HG03460 (cell line): ENCODE measurements around the gene PPP1R14D.

Experiments
- ATAC-seq: cut with Tn5 transposase; IDR thresholded peaks from one replicate; pipeline ENCODE4 v1.9.1; 2021; ENCODE audit not compliant: unreplicated experiment

Gene PPP1R14D

DNA sequence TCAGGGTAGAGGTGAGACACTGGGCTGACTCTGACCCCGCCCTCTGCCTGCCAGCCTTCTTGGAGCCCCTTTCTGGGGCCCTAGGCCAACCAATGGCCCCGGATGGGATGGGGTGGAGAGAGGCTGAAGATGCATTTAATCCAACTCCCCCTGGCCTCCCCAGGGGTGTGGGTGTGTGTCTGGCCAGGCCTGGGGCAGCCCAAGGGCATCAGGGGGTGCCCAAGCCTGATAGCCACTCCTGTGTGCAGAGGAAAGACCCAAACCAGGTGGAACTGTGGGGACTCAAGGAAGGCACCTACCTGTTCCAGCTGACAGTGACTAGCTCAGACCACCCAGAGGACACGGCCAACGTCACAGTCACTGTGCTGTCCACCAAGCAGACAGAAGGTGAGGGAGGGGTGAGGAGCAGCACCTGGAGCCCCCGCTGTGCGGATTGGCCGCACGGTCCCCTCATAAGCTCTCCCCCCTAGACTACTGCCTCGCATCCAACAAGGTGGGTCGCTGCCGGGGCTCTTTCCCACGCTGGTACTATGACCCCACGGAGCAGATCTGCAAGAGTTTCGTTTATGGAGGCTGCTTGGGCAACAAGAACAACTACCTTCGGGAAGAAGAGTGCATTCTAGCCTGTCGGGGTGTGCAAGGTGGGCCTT lies 24.9 kb upstream of the PPP1R14D start:
- ATAC-seq = no peak

DNA sequence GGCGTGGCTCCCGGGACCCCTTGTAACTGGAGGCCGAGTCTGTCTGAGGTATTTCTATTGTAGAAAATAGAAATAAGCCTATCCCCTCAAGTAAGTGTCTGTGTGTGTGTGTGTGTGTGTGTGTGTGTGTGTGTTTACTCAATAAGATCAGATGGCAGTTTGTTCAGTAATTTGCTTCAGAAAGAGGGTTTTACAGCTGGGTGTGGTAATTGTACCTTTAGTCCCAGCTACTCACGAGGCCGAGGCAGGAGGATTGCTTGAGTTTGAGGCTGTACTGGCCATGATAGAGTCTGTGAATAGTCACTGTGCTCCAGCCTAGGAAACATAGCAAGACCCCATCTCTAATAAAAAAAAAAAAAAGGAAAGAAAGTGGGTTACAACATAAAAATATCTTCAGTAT lies 24.0 kb upstream of the PPP1R14D start:
- ATAC-seq = no peak

DNA sequence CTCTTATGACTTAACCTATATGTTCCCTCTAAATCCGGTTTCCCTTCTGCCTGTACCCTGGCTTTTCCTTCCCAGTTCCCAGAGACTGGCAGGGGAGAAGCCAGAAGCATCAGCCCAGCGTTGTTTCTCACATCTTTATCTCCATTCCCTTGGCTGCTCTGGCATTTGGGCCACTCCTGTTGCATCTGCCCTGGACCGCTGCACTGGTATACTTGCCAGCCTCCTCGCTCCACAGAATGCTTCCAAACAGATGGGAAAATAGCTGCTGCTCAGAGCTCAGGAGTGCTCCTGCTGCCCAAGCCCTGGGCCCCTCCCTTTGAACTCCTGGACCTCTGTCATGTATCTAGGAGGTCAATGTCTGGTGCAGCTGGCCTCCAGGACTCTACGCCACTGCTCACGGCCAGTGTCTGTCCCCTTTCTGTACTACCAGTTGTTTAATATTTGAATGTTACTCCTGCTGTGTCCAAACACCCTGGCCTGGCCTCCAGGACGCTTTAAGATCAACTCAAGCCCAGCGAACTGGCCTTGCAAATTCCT lies 22.1 kb upstream of the PPP1R14D start:
- ATAC-seq = no peak

DNA sequence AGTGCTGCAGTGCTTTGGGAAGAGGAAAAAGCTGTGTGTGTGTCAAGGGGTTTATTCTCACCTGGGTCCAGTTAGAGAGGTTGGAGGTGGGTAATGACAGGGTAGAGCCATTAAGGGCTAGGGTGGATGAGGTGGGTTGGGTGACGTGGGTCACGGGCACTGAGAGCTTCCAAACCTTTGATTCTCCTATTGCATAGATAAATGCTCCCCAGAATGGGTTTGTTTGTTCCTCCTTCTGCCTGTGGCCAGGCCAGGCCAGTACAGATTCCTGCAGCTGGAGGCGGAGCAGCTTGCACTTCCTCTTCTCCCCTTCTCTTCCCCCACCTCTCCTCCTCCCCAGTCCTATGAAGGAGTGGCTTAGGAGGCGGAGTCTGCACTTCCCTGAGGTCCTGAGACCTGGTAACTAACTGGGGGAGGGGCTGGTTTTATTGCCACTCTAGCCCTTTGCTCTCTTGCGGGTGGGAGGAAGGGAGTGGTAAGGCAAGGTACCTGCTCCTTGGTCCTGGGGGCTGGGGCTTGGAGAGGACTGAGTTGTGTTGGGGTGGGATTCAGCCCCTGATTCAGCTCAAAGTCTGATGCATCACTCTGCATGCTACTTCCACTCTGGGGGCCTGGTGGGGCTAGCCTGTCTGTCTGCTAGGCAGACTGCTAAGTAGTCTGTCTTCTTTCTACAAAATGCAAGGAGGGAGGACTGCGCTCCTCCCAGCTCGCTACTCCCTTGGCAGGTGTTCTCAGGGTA lies 18.9 kb upstream of the PPP1R14D start:
- ATAC-seq = no peak

DNA sequence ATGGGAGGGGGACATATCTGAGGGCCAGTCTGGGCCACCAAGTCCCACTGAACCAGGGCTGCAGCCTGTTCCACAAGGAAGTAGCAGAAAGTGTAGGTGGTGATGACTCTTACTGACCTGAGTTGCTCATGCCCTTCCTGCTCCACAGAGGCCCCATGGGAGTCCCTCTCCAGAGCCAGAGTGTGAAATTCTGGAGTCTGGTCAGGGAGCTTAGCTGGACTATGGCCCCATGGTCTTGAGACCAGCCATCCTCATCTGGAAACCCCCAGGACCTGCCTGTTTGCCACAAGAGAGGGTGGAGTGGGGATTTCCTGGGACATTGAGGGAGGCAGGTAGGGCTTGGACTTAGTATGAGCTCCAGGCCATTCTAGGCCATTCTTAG lies 18.3 kb upstream of the PPP1R14D start:
- ATAC-seq = no peak

DNA sequence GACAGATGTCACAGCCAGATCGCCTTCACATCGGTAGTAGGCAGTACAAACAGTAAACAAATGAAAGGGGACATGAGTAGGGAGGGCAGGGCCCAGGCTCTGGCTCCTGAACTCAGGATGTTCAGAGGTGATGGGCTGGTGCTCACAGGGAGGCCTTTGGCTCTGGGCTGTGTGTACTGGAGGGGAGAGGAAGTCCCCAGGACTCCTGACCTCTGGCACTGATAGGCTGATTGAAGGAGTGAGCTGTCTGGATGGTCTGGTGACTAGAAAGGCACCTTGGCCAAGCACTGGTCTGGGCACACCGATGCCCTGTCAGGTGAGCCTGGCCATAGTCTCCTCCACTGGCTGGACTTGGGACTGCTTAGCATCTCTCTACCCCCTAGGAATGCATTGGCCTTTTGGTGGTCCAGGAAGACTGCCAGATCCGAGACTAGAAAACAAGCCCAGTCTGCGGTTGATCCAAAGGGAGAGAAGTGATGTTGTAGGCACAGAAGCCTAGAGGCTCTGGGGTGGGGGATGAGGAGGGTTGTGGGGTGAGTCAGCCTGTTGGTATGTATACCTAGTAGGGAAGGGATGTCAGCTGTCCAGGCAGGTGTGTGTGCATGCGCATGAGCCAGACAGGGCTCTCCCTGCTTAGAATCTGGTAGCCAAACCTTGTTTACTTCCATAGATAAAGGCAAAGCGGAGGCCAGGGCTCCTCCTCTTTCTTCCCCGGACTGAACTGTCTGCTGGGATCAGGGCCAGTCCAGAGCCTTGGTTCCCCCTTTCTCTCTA lies 17.2 kb upstream of the PPP1R14D start:
- no peak for ATAC-seq

DNA sequence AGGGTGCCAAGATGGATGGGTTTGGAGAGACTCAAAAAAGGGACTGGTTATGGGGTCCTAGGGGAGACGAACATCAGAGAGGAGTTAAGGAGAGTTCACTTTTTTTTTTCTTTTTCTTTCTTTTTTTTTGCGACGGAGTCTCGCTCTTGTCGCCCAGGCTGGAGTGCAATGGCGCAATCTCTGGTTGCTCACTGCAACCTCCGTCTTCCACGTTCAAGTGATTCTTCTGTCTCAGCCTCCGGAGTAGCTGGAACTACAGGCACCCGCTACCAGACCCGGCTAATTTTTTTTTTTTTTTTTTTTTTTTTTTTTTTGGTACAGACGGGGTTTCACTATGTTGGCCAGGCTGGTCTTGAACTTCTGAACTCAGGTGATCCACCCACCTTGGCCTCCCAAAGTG lies 16.5 kb upstream of the PPP1R14D start:
- ATAC-seq = no peak

DNA sequence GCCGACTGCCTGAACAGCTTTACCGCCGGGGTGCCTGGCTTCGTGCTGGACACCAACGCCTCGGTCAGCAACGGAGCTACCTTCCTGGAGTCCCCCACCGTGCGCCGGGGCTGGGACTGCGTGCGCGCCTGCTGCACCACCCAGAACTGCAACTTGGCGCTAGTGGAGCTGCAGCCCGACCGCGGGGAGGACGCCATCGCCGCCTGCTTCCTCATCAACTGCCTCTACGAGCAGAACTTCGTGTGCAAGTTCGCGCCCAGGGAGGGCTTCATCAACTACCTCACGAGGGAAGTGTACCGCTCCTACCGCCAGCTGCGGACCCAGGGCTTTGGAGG lies 16.2 kb upstream of the PPP1R14D start:
- no peak for ATAC-seq

DNA sequence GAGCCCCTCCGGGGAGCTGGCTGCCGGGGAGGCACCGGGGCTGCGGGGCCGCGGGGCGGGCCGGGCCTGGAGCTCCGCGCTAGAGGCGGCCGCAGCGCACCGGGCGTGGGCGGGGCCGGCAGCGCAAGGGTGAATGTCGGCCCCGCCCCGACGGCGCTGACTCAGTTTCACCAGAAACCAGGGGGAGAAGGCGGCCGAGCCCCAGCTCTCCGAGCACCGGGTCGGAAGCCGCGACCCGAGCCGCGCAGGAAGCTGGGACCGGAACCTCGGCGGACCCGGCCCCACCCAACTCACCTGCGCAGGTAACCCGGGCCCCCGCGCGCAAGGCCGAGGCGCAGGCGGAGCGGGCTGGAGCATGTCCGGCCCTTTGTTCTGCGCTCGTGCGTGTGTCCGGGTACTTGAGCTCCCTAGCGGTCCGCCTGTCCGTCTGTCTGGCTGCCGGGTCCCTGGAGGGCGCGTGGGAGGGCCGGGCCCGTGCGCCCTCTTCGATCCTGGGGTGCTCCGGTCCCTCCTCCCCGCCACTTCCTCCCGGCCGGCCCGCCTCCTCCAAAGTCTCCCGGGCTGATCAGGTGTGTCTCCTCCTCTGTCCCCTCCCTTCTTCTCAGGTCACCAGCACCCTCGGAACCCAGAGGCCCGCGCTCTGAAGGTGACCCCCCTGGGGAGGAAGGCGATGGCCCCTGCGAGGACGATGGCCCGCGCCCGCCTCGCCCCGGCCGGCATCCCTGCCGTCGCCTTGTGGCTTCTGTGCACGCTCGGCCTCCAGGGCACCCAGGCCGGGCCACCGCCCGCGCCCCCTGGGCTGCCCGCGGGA lies 15.6 kb upstream of the PPP1R14D start, which contains the start of gene SPINT1:
TSS of gene SPINT1 (plus strand) at position 164 of the 811 bp plus-strand sequence. CDS start at position 671, 507 bp downstream.
- ATAC-seq = no peak

DNA sequence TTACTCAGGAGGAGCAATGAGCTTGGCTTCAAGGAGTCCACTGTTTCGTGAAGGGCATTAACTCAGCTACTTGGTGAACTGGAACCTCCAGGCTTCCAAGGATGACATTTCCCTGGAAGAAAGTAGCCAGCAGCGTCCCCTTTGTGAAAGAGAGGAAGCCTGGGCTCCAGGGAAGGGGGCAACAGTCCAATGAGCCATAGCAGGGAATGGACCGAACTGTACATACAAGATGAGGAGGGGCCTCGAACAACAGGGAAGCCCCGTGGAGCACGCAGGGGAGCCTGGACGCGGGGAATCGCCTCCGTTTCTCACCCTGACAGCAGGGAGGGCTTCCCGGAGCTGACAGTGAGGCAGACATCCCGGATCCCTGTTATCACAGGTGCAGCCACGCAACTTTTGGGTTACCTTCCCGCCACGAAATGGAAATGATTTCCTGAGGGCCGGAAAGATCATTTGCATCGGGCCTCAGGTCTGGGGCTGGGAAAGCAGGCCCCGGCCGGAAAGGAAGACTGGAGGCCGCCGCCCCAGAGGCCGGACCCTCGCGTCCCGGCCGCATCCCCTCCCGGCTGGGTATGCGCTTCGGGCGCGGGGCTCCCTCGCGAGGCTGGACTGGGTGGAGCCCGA lies 14.9 kb upstream of the PPP1R14D start:
- no peak for ATAC-seq

DNA sequence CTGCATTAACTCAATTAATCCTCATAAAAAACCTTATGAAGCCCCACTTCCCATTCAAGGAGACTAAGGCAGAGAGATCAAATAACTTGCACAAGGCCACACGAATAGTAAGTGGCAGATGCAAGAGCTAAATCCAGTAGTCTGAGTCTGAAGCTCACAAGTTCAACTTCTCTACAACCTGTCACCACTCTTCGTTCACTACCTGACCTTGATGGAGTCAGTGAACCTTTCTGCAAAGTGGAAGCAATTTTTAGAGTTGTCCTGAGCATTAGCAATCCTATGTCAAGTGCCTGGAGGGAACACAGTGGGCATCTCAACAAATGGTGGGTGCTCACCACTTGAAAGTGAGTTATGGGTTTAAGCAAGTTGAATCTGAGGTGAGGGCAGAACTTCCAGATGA lies 13.2 kb upstream of the PPP1R14D start:
- ATAC-seq = no peak

DNA sequence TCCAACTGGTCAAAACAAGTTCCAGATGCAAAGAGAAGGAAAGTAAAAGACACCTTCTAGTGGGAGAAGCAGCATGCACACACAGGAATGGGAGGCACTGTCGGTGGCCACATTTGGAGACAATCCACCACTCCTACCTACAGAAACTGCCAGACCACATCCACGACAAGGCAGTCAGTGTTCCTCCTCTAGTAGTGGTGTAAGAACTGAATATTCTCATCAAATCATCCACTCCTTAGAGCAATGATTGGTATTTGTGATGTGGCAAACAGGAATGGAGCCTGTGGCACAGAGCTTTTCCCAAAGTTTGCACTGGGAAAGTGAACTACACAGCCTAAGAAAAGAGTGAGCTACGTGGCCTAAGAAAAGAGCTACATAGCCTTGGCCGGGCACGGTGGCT lies 10.2 kb upstream of the PPP1R14D start:
- ATAC-seq = no peak

DNA sequence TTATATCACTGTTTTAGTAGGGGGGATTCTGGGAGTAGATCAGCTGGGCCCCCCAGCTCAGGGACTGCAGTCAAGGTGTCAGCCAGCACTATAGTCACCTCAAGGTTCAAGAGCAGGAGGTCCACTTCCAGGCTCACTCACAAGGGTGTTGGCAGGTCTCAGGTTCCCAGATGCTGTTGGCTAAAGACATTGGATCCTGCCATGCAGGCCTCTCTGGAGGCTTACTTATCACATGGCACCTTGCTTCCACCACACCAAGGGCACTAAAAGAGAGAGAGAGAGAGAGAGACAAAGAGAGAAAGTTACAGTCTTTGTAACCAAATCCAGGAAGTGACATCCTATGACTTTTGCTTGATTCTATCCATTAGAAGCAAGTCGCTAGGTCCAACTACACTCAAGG lies 7.5 kb upstream of the PPP1R14D start:
- no peak for ATAC-seq

DNA sequence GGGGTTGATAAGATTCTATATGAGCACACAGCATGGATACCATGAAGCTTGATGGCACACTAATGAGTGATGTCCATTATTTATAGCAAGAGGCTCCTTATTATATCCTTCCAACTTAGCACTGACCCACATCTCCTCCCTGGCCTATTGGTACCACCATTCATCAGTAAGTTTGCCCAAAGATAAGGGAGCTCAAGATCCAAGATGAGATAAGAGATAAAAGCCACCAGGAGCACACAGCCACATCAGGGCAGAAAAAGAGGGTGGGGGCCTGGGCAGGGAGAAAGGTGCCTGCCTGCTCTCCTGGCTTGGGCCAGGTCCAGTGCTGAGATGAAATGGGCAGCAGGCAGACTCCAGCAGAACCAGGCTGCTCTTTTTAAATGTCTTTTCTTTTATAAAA lies 4.4 kb upstream of the PPP1R14D start:
- ATAC-seq = no peak

DNA sequence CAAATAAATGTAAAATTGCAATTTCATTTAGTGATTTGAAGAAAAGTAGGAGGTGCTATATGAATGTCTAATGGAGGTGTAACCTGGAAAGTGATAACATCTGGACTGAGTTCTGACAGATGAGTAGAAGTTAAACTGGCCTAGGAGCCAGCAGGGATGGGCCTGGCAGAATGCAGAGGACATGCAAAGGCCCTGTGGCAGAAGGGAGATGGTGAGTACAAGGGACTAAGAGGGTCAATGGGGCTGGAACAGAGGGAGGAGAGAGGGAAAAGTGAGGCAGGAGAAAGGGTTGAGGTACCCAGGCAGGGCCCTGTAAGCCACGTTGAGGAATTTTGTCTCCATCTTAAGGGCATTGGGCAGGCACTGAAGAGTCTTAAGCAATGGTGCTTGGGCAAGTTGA lies 3.4 kb upstream of the PPP1R14D start:
- no peak for ATAC-seq

DNA sequence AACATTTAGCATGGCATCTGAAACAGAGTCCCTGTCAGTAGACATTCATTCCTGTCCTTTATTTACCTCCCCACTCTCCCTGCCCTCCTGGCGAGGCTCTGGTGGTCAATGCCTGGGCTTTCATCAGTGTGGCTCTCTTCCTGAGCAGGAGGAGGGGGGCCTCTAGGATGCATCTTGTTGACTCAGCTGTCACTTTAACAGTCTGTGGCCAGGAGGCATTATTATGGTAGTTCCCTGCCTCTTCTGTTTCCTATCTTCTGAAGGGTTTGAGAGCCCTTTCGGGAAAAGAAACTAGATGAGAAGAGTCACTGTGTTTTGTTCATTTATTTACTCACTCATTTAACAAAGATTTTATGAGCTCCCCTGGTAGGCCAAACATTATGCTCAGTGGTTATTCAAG lies 2.4 kb upstream of the PPP1R14D start:
- no peak for ATAC-seq

DNA sequence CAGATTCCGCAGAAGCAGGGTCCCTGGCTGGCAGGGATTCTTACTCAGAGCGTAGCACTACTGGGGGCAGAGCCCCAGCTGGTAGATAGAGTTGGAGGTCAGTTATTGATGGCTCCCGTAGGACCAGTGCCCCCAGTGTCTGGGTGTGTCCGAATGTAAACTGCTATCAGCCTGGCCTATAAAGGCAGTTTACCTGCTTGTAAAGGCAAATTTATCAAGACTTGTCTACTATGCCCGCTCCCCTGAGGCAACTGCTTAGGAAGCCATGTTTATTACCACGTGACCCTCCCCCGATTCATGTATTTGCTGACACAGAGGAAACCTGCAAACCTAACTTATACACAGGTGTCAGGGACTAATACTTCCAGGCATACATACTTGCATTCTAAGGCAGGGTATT lies 607 bp upstream of the PPP1R14D start:
- no peak for ATAC-seq

DNA sequence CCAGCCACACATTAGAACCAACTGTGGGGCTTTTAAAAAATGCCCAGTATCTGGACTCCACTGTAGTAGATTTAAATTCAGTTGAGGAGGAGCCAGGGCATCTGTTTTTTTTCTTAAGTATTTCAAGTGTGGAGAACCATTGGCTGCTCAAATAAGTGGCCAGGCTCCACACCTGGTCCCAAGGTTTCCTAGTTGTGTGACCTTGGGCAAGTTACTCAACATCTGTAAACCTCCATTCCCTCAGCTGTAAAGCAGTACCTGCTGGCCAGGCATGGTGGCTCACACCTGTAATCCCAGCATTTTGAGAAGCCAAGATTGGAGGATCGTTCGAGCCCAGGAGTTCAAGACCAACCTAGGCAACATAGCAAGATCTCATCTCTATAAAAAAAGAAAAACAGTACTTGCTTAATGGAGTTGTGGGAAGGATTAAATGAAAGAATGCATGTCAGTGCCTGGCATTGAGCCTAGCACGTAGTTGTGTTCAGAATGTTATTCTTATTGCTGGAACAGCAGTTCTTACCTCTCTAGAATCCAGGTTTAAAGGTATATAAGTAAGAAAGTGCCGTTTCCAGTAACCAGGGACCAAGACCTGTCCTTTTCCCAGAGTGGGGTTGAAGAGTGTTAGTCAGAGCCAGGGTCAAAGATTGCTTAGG lies 2.0 kb downstream of the PPP1R14D start:
- no peak for ATAC-seq

DNA sequence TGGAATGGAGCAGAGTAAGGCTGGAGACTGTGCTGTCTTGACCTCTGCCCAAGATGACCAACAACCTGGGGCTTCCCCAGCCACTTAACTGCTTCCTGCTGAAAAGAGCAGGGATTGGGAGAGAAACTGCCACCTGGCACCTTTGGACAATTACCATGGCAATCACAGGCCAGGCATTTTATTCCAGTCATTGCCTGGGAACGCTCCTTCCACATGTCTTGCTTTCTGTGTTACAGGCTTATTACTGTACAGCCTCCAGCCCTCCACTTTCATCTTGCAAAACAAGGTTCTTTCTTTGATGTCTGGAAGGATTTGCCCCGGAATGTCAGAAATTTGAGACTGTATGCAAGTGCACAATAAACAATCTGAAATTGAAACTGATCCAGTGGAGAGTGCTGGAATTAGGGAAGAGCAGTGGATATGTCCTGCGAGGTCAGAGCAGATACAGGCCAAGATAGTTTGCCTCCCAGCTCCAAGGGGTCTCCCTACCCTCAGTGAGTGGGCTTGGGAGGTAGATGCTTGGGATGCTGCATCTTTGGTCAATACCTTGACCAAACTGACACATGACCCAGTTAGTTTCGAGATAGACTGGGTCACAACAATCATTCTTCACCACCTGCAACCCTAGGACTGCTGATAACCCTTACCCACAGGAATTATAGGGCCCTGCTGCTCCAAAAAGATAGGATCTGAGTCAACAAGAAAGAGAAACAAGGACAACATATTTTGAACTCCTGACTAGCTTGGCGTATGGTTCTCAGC lies 2.7 kb downstream of the PPP1R14D start:
- ATAC-seq = no peak
